SK-N-SH (cell line): ENCODE measurements around the gene CEP63. TPM values are rescaled to one million over a fixed set of nuclear protein-coding genes. Genes with fewer than 3 reads are reported as not detected.

Source experiments
- CTCF ChIA-PET: fragments of 300-600, 350-600 bp; formaldehyde crosslinking; extraction: SDS; loops from one replicate; lab custom pipeline; 2021; lab: Yijun Ruan, JAX
- POLR2A ChIA-PET: fragments of 350-600 bp; sonication (Branson Sonifier 250); formaldehyde crosslinking; extraction: SDS; loops from one replicate; lab custom pipeline; 2020; ENCODE audit warnings: antibody characterized with exemption, inconsistent platforms; lab: Yijun Ruan, JAX
- DNase-seq: peaks from one replicate; pipeline ENCODE4 v3.0.0; 2012
- H2AFZ ChIP-seq: fragments of 200-600 bp; sonication (generic); 2 replicates; pipeline ENCODE4 v1.8.1; 2016; ENCODE audit warnings: antibody characterized with exemption, mild to moderate bottlenecking, low read depth
- H3F3A ChIP-seq: fragments of 200-600 bp; sonication (generic); replicated peaks from 2 replicates; pipeline ENCODE3; 2016; ENCODE audit warnings: antibody characterized with exemption, mild to moderate bottlenecking; ENCODE audit not compliant: insufficient read depth
- H3K27ac ChIP-seq, 2 experiments: fragments of 200-500 bp in 1 of 2; fragments of 200-600 bp in 1 of 2; sonication (Bioruptor generic) in 1 of 2; sonication (generic), shearing (Covaris generic) in 1 of 2; 2 replicates each; pipeline versions ENCODE4 v1.5.1 to v1.6.1; 2014 to 2016; ENCODE audit warnings: low read depth in 2 of 2, inconsistent platforms in 1 of 2, low read length in 1 of 2, mild to moderate bottlenecking in 1 of 2, mixed read lengths in 1 of 2
- H3K27me3 ChIP-seq: fragments of 200-600 bp; sonication (generic), shearing (Covaris generic); 2 replicates; pipeline ENCODE4 v1.6.1; 2016; ENCODE audit warnings: mixed run types; ENCODE audit not compliant: insufficient read depth
- H3K36me3 ChIP-seq, 2 experiments: fragments of 200-500 bp in 1 of 2; fragments of 200-600 bp in 1 of 2; sonication (Bioruptor generic) in 1 of 2; sonication (generic) in 1 of 2; replicated peaks in 1 of 2; 2 replicates each; pipeline versions ENCODE3 to v1.5.1; 2014 to 2016; ENCODE audit warnings: low read length in 1 of 2, mild to moderate bottlenecking in 1 of 2; ENCODE audit not compliant: insufficient read depth in 2 of 2, control insufficient read depth in 1 of 2
- H3K4me1 ChIP-seq, 2 experiments: fragments of 200-500 bp in 1 of 2; fragments of 200-600 bp in 1 of 2; sonication (Bioruptor generic) in 1 of 2; sonication (generic), shearing (Covaris generic) in 1 of 2; 2 replicates each; pipeline versions ENCODE4 v1.5.1 to v1.6.1; 2014 to 2016; ENCODE audit warnings: low read depth in 1 of 2, low read length in 1 of 2, mixed run types in 1 of 2; ENCODE audit not compliant: insufficient read depth in 2 of 2, control insufficient read depth in 1 of 2
- H3K4me2 ChIP-seq: fragments of 200-600 bp; sonication (generic), shearing (Covaris generic); 2 replicates; pipeline ENCODE4 v1.6.1; 2017; ENCODE audit warnings: mixed run types
- H3K4me3 ChIP-seq, 2 experiments: fragments of 200-500 bp in 1 of 2; fragments of 200-600 bp in 1 of 2; sonication (Bioruptor generic) in 1 of 2; sonication (generic), shearing (Covaris generic) in 1 of 2; 2 replicates each; pipeline versions ENCODE4 v1.5.1 to v1.8.1; 2014 to 2016; ENCODE audit warnings: low read depth in 2 of 2, inconsistent platforms in 1 of 2, low read length in 1 of 2, mild to moderate bottlenecking in 1 of 2, mixed read lengths in 1 of 2, moderate library complexity in 1 of 2
- H3K79me2 ChIP-seq: fragments of 200-600 bp; sonication (generic); 2 replicates; pipeline ENCODE4 v1.8.1; 2017; ENCODE audit warnings: mild to moderate bottlenecking; ENCODE audit not compliant: insufficient read depth
- H3K9ac ChIP-seq: fragments of 200-600 bp; sonication (generic); 2 replicates; pipeline ENCODE4 v1.6.1; 2017; ENCODE audit warnings: mixed run types
- H3K9me2 ChIP-seq: fragments of 200-600 bp; sonication (generic); 2 replicates; pipeline ENCODE4 v1.6.1; 2017; ENCODE audit warnings: mixed run types
- H3K9me3 ChIP-seq: fragments of 200-600 bp; sonication (generic); 2 replicates; pipeline ENCODE4 v1.6.1; 2017; ENCODE audit warnings: mixed run types, mild to moderate bottlenecking, moderate library complexity
- H4K20me1 ChIP-seq: fragments of 200-600 bp; sonication (generic); 2 replicates; pipeline ENCODE4 v1.6.1; 2017; ENCODE audit warnings: mild to moderate bottlenecking, mixed run types; ENCODE audit not compliant: insufficient read depth
- EP300 ChIP-seq, 2 experiments: IDR thresholded peaks; 2 replicates each; pipeline versions ENCODE4 v1.4.0 to v1.6.1; 2012; ENCODE audit warnings: borderline replicate concordance in 1 of 2, low read depth in 1 of 2, low read length in 1 of 2
- FOSL2 ChIP-seq: IDR thresholded peaks from 2 replicates; pipeline ENCODE4 v1.4.0; 2012; ENCODE audit warnings: low read depth, mild to moderate bottlenecking, moderate library complexity, borderline replicate concordance
- FOXJ3 ChIP-seq: sonication (generic); formaldehyde crosslinking; IDR thresholded peaks from 2 replicates; pipeline ENCODE4 v1.5.1; 2020; ENCODE audit warnings: mild to moderate bottlenecking, missing genetic modification reagents
- FOXM1 ChIP-seq: IDR thresholded peaks from 2 replicates; pipeline ENCODE4 v1.4.0; 2012; ENCODE audit warnings: low read depth, mild to moderate bottlenecking
- GATA2 ChIP-seq: sonication (generic); formaldehyde crosslinking; IDR thresholded peaks from 2 replicates; pipeline ENCODE4 v1.5.0; 2020; ENCODE audit warnings: mild to moderate bottlenecking, missing genetic modification reagents
- JUND ChIP-seq: IDR thresholded peaks from 2 replicates; pipeline ENCODE4 v1.4.0; 2012
- POLR2AphosphoS5 ChIP-seq: IDR thresholded peaks from 2 replicates; pipeline ENCODE4 v1.6.1; 2012; ENCODE audit warnings: low read depth, low read length
- RAD21 ChIP-seq: IDR thresholded peaks from 2 replicates; pipeline ENCODE4 v1.6.1; 2012; ENCODE audit warnings: mild to moderate bottlenecking, low read length
- RFX5 ChIP-seq: IDR thresholded peaks from 2 replicates; pipeline ENCODE4 v1.6.1; 2012; ENCODE audit warnings: mild to moderate bottlenecking, improper control_type of control experiment, low read length
- SIN3A ChIP-seq: IDR thresholded peaks from 2 replicates; pipeline ENCODE4 v1.6.1; 2012; ENCODE audit warnings: low read depth, mild to moderate bottlenecking, low read length, moderate library complexity, borderline replicate concordance
- TEAD4 ChIP-seq: IDR thresholded peaks from 2 replicates; pipeline ENCODE4 v1.4.0; 2012; ENCODE audit warnings: mild to moderate bottlenecking, borderline replicate concordance; ENCODE audit not compliant: insufficient read depth
- YY1 ChIP-seq: IDR thresholded peaks from 2 replicates; pipeline ENCODE4 v1.4.0; 2012; ENCODE audit warnings: low read depth, mild to moderate bottlenecking
- WGBS: methylation state at CpG from one replicate; pipeline ENCODE4 v1.1.6; 2017; ENCODE audit warnings: low lambda C conversion rate; 5-methylcytosine and 5-hydroxymethylcytosine counted together
- polyA plus RNA-seq, 3 experiments: library from polyadenylated mRNA; depleted of rRNA; stranded (reverse); fragments of >200 nt; gene quantifications; 2 replicates each; pipeline ENCODE4 v1.2.3, GENCODE V29; 2012
- TF ChIP-seq, protein P1 (sequence below): IDR thresholded peaks from 2 replicates; pipeline ENCODE4 v1.4.0; 2012; ENCODE audit warnings: low read depth, borderline replicate concordance
- TF ChIP-seq, protein P2 (sequence below): IDR thresholded peaks from 2 replicates; pipeline ENCODE4 v1.4.0; 2012; ENCODE audit warnings: low read depth
- TF ChIP-seq, protein P3 (sequence below): IDR thresholded peaks from 2 replicates; pipeline ENCODE4; 2012

Gene CEP63
- polyA plus RNA-seq, 1 of the 3 experiments (the other 2 are of a cell fraction): 6.3 TPM

DNA sequence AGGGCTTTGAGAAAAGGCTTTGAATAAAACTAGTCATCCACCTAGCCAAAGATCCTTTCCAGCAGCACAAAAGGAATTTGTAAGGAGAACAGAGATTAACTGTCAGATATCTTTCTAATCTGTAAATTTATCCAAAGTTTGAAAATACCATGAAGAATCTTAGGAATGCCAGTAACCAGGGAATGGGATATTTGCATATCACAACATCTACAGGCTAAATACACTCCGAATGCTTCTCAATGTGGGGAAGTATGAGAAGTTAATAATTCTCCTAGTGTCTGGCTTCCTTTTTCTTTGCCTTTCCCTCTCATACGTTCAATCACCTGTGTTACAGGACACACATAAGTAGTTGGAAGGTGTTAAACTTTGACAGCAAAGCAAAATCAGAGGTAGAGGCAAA lies 7.9 kb upstream of the CEP63 start (continued):
- TF ChIP-seq GATA2: no peak
- no peak for TF ChIP-seq POLR2AphosphoS5

DNA sequence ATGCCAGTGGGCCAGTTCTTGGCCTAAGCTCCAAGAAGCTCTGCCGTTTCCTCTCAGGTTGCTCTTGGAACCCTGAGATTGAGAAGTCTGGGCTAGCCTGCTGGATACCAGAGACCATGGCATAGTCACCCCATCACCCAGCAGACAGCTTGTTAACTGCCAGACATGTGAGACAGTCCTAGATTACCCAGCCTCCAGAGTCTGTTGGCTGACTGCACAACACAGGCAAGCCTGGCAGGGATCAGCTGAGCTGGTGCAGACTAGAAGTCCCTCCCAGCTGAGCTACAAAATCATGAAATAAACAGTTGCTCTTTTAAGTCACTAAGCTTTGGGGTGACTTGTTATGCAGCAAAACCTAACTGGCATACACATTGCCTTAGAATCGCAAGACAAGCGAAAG lies 5.3 kb upstream of the CEP63 start:
- H4K20me1 ChIP-seq: no peaks in the 10 kb centered on the region
- no peak overlapping the region for H2AFZ ChIP-seq
- H3K79me2 ChIP-seq: peaks cover 64% of the 10 kb centered on the region
- POLR2A ChIA-PET: no interaction called here
- CTCF ChIA-PET: interaction anchor here (0.8 to 17.6 kb wide), 7 partner anchors 8 to 550 kb away, joined by 3 to 375 read pairs (median 5); no protein-coding TSS in a partner anchor
- H3K27ac ChIP-seq: no peak overlapping the region
- H3F3A ChIP-seq: peaks cover 56% of the 10 kb centered on the region
- H3K4me3 ChIP-seq: no peak overlapping the region
- peaks cover 57 to 63% of the 10 kb centered on the region in 2 experiments for H3K36me3 ChIP-seq
- H3K9me3 ChIP-seq: no peaks in the 10 kb centered on the region
- TF ChIP-seq, protein P1, sequence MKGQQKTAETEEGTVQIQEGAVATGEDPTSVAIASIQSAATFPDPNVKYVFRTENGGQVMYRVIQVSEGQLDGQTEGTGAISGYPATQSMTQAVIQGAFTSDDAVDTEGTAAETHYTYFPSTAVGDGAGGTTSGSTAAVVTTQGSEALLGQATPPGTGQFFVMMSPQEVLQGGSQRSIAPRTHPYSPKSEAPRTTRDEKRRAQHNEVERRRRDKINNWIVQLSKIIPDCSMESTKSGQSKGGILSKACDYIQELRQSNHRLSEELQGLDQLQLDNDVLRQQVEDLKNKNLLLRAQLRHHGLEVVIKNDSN: no peak
- TF ChIP-seq FOXM1: no peak
- TF ChIP-seq, all 33 proteins: peak for 0
- 94% methylated on average over 3 of the region's 3 CpGs for WGBS
- DNase-seq: no peak
- H3K4me1 ChIP-seq: peaks cover 8 to 36% of the 10 kb centered on the region in 2 experiments
- no peak overlapping the region for H3K9ac ChIP-seq
- no peak overlapping the region for H3K4me2 ChIP-seq
- no peaks in the 10 kb centered on the region for H3K27me3 ChIP-seq
- no peaks in the 10 kb centered on the region for H3K9me2 ChIP-seq

DNA sequence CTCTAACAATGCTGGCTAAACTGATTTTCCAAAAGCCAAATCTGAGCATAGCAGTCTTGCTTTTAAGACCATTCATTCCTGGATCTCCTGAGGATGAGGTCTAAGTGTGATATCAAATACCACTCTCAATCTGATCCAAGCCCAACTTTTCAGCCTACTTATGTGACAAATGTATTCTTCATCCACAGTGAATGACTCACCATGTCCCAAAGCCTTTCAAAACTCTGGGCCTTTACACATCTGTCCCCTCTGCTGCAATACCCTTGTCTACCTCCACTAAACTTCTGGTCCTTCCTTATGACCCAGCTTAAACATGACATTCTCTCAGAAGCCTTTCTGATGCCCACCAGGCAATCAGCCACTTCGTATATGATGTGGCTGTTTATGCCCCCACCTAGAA lies 4.7 kb upstream of the CEP63 start:
- Histone ChIP-seq H2AFZ (no peak overlapping the region), H3K9me3 (no peaks in the 10 kb centered on the region), H3K27ac (no peak overlapping the region), H3K9me2 (no peaks in the 10 kb centered on the region), H3K36me3 (peaks cover 57 to 63% of the 10 kb centered on the region in 2 experiments), H4K20me1 (no peaks in the 10 kb centered on the region), H3K4me2 (no peak overlapping the region), H3K4me1 (peaks cover 8 to 36% of the 10 kb centered on the region in 2 experiments), H3K27me3 (no peaks in the 10 kb centered on the region), H3K4me3 (no peak overlapping the region), H3K79me2 (peaks cover 65% of the 10 kb centered on the region), H3F3A (peaks cover 57% of the 10 kb centered on the region), H3K9ac (no peak overlapping the region)
- 63% methylated on average over 1 of the region's 1 CpG for WGBS
- POLR2A ChIA-PET: no interaction called here
- no peak for DNase-seq
- TF ChIP-seq YY1 (no peak), EP300 (IDR thresholded peaks at IDR 0.05; ENCODE audit: borderline replicate concordance in 1 of 2, low read depth in 1 of 2, low read length in 1 of 2) (no peak), FOXJ3 (no peak), TEAD4 (no peak), FOSL2 (no peak), FOXM1 (no peak)
- CTCF ChIA-PET: interaction anchor here (1.4 to 17.6 kb wide), 4 partner anchors 8 to 274 kb away, joined by 5 to 375 read pairs (median 19); no protein-coding TSS in a partner anchor

DNA sequence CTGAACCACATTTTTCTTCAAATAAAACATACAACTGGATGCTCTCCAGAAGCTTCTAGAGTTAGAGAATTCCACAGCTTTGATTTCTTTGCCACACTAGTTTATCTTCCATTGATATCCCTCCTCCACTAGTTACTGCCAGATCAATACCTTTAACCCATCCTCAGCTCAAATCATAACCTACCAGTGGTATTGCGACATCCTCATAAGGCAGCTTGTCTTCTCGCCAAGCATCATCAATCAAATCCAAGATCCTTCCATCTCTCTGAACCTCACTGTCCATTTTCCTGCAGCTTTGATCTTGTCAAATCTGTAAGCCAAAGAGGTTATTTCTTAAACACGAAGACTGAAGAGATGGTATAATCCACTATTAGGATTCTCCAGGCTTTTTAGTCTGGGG lies 3.2 kb upstream of the CEP63 start:
- peaks cover 12 to 40% of the 10 kb centered on the region in 2 experiments for H3K4me1 ChIP-seq
- 95% methylated on average over 3 of the region's 3 CpGs for WGBS
- TF ChIP-seq FOXM1: no peak
- TF ChIP-seq, protein P2, sequence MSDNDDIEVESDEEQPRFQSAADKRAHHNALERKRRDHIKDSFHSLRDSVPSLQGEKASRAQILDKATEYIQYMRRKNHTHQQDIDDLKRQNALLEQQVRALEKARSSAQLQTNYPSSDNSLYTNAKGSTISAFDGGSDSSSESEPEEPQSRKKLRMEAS: no peak
- TF ChIP-seq, protein P3, sequence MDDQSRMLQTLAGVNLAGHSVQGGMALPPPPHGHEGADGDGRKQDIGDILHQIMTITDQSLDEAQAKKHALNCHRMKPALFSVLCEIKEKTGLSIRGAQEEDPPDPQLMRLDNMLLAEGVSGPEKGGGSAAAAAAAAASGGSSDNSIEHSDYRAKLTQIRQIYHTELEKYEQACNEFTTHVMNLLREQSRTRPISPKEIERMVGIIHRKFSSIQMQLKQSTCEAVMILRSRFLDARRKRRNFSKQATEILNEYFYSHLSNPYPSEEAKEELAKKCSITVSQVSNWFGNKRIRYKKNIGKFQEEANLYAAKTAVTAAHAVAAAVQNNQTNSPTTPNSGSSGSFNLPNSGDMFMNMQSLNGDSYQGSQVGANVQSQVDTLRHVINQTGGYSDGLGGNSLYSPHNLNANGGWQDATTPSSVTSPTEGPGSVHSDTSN: no peak
- no peak for TF ChIP-seq POLR2AphosphoS5
- TF ChIP-seq RFX5: no peak
- TF ChIP-seq RAD21: no peak
- no peak for TF ChIP-seq SIN3A
- no peak for TF ChIP-seq JUND

More for the DNA sequence above, 3.2 kb upstream of the CEP63 start:
- H3K36me3 ChIP-seq: peaks cover 44 to 49% of the 10 kb centered on the region in 2 experiments
- peak overlapping the region; percentile 47 to 95; a peak in 3 of 4 replicates for H3K27ac ChIP-seq
- H3K79me2 ChIP-seq: peaks cover 80% of the 10 kb centered on the region
- ChIA-PET POLR2A (no interaction called here), CTCF (interaction anchor here (0.7 to 17.6 kb wide), 5 partner anchors 9 to 269 kb away, joined by 3 to 375 read pairs (median 8); partner anchors contain the start of gene RYK)
- DNase-seq: no peak
- no peaks in the 10 kb centered on the region for H3K9me3 ChIP-seq
- peak overlapping the region; percentile 68; the same call in 1 of the 2 replicates for H3K9ac ChIP-seq
- H4K20me1 ChIP-seq: no peaks in the 10 kb centered on the region
- H2AFZ ChIP-seq: no peak overlapping the region
- peak overlapping the region; percentile 92 for H3K4me2 ChIP-seq
- no peaks in the 10 kb centered on the region for H3K27me3 ChIP-seq
- no peaks in the 10 kb centered on the region for H3K9me2 ChIP-seq
- H3K4me3 ChIP-seq: peak overlapping the region in 1 of 2 experiments; percentile 85; a peak in 1 of 4 replicates
- peaks cover 56% of the 10 kb centered on the region for H3F3A ChIP-seq
